ENCODE results near the gene PADI3.

PADI3 gene

DNA sequence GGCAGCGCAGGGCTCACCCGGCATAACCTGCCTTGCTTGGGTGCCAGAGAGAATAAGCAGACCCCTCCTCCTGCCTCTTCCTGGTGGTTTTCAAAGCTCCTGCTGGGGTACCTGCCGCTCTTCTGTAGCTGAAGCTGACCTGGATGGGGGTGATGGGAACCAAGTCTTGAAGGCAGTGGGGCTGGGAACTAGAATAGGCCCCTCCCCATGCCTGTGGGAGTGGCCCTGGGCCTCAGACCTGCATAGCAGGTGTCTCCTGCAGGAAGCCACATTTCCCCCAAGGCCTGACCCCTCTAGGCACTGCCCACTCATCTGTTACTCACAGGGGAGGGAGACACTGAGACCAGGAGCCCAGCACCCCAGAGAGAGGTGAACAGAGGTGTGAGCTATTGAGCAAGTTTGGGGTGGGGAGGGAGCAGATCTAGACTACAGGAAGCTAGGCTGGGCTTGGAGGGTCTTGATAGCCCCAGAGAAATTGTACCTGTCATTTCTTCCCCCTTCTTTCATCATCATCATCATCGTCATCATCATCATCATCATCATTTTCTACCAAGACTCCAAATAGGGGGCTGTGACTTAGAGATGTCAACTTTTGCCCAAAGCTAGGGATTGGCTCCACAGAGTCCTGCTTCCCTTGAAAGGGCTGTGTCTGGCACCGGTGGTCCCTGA is 33.9 kb upstream of the PADI3 start:
- Histone ChIP-seq H3K27me3 (ENCODE audit: control insufficient read depth in 1 of 2, insufficient read depth in 2 of 2, low read length in 2 of 2) (peaks cover 21 to 38% of the 10 kb centered on the region in 2 donors), H3K9me3 (ENCODE audit: control insufficient read depth in 1 of 2, low read length in 2 of 2) (no peaks in the 10 kb centered on the region), H3K9ac (ENCODE audit: low read depth in 1 of 2, low read length in 2 of 2) (no peak overlapping the region), H3K36me3 (ENCODE audit: control insufficient read depth in 1 of 2, insufficient read depth in 2 of 2, low read length in 2 of 2) (no peaks in the 10 kb centered on the region), H3K4me3 (ENCODE audit: low read depth in 1 of 2, low read length in 2 of 2) (no peak overlapping the region), H3K27ac (ENCODE audit: low read depth, low read length) (no peak overlapping the region), H3K4me1 (ENCODE audit: control insufficient read depth in 1 of 2, insufficient read depth in 2 of 2, low read length in 2 of 2) (peaks cover 0 to 7% of the 10 kb centered on the region in 2 donors)

DNA sequence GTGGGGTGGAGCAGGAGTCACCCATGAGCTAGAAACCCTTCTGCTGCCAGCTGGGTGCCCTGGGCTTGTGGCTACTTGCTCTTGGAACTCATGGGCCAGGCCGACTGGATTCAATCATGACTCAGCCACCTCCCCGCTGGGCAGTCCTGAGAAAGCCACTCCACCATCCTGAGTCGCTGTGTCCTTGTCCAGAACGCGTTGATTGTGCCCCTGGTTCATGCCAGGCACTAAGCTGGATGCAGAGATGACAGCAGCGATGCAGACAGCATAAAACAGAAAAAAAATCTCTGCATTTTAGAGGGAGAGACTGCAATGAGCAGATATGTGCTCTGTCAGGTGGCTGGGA is 33.4 kb upstream of the PADI3 start:
- Histone ChIP-seq H3K9me3 (ENCODE audit: control insufficient read depth in 1 of 2, low read length in 2 of 2) (no peaks in the 10 kb centered on the region), H3K4me1 (ENCODE audit: control insufficient read depth in 1 of 2, insufficient read depth in 2 of 2, low read length in 2 of 2) (peaks cover 0 to 7% of the 10 kb centered on the region in 2 donors), H3K4me3 (ENCODE audit: low read depth in 1 of 2, low read length in 2 of 2) (no peak overlapping the region), H3K27ac (ENCODE audit: low read depth, low read length) (no peak overlapping the region), H3K36me3 (ENCODE audit: control insufficient read depth in 1 of 2, insufficient read depth in 2 of 2, low read length in 2 of 2) (no peaks in the 10 kb centered on the region), H3K27me3 (ENCODE audit: control insufficient read depth in 1 of 2, insufficient read depth in 2 of 2, low read length in 2 of 2) (peaks cover 21 to 38% of the 10 kb centered on the region in 2 donors), H3K9ac (ENCODE audit: low read depth in 1 of 2, low read length in 2 of 2) (no peak overlapping the region)

DNA sequence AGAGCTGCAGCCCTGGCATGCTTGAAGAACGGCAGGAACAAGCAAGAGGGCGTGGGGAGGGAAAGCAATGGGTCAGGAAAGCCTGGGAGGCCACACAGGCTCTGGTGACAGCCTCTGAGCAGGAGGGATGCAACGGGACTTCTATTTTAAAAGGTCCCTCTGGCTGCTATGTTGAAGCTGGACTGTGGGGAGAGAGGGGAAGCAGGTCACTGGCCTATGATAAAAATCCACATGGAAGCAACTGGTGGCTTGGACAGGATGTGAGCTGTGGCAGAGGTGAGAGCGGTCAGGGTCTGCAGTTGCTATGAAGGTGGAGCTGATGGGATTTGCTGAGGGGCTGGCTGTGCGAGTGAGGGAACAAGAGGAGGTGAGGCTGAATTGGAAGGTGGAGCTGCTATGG is 32.8 kb upstream of the PADI3 start:
- H3K9ac ChIP-seq (ENCODE audit: low read depth in 1 of 2, low read length in 2 of 2), result no peak overlapping the region
- H3K4me1 ChIP-seq (ENCODE audit: control insufficient read depth in 1 of 2, insufficient read depth in 2 of 2, low read length in 2 of 2), result peaks cover 0 to 7% of the 10 kb centered on the region in 2 donors
- no peaks in the 10 kb centered on the region for H3K36me3 ChIP-seq (ENCODE audit: control insufficient read depth in 1 of 2, insufficient read depth in 2 of 2, low read length in 2 of 2)
- H3K27me3 ChIP-seq (ENCODE audit: control insufficient read depth in 1 of 2, insufficient read depth in 2 of 2, low read length in 2 of 2), result peaks cover 21 to 38% of the 10 kb centered on the region in 2 donors
- H3K9me3 ChIP-seq (ENCODE audit: control insufficient read depth in 1 of 2, low read length in 2 of 2), result no peaks in the 10 kb centered on the region
- no peak overlapping the region for H3K4me3 ChIP-seq (ENCODE audit: low read depth in 1 of 2, low read length in 2 of 2)
- no peak overlapping the region for H3K27ac ChIP-seq (ENCODE audit: low read depth, low read length)

- H3K27ac ChIP-seq (ENCODE audit: low read depth, low read length), result no peak overlapping the region
- peaks cover 17 to 33% of the 10 kb centered on the region in 2 donors for H3K27me3 ChIP-seq (ENCODE audit: control insufficient read depth in 1 of 2, insufficient read depth in 2 of 2, low read length in 2 of 2)
Measured at GRCh38 chr1:17217607-17218006, 31.3 kb upstream of the PADI3 start.

GRCh38 chr1:17218939-17219338 is 30.0 kb upstream of the PADI3 start:
- H3K36me3 ChIP-seq (ENCODE audit: control insufficient read depth in 1 of 2, insufficient read depth in 2 of 2, low read length in 2 of 2), result no peaks in the 10 kb centered on the region
- no peak overlapping the region for H3K4me3 ChIP-seq (ENCODE audit: low read depth in 1 of 2, low read length in 2 of 2)
- no peak overlapping the region for H3K27ac ChIP-seq (ENCODE audit: low read depth, low read length)
- no peak overlapping the region for H3K9ac ChIP-seq (ENCODE audit: low read depth in 1 of 2, low read length in 2 of 2)
- no peaks in the 10 kb centered on the region for H3K4me1 ChIP-seq (ENCODE audit: control insufficient read depth in 1 of 2, insufficient read depth in 2 of 2, low read length in 2 of 2)
- no peaks in the 10 kb centered on the region for H3K9me3 ChIP-seq (ENCODE audit: control insufficient read depth in 1 of 2, low read length in 2 of 2)
- H3K27me3 ChIP-seq (ENCODE audit: control insufficient read depth in 1 of 2, insufficient read depth in 2 of 2, low read length in 2 of 2), result peaks cover 5 to 22% of the 10 kb centered on the region in 2 donors

More at GRCh38 chr1:17217607-17218006, 31.3 kb upstream of the PADI3 start:
- H3K4me1 ChIP-seq (ENCODE audit: control insufficient read depth in 1 of 2, insufficient read depth in 2 of 2, low read length in 2 of 2), result peaks cover 0 to 4% of the 10 kb centered on the region in 2 donors
- no peaks in the 10 kb centered on the region for H3K36me3 ChIP-seq (ENCODE audit: control insufficient read depth in 1 of 2, insufficient read depth in 2 of 2, low read length in 2 of 2)
- no peaks in the 10 kb centered on the region for H3K9me3 ChIP-seq (ENCODE audit: control insufficient read depth in 1 of 2, low read length in 2 of 2)
- no peak overlapping the region for H3K9ac ChIP-seq (ENCODE audit: low read depth in 1 of 2, low read length in 2 of 2)
- no peak overlapping the region for H3K4me3 ChIP-seq (ENCODE audit: low read depth in 1 of 2, low read length in 2 of 2)

- Histone ChIP-seq H3K27ac (ENCODE audit: low read depth, low read length) (no peak overlapping the region), H3K27me3 (ENCODE audit: control insufficient read depth in 1 of 2, insufficient read depth in 2 of 2, low read length in 2 of 2) (peaks cover 5 to 15% of the 10 kb centered on the region in 2 donors), H3K4me3 (ENCODE audit: low read depth in 1 of 2, low read length in 2 of 2) (no peak overlapping the region), H3K36me3 (ENCODE audit: control insufficient read depth in 1 of 2, insufficient read depth in 2 of 2, low read length in 2 of 2) (no peaks in the 10 kb centered on the region), H3K4me1 (ENCODE audit: control insufficient read depth in 1 of 2, insufficient read depth in 2 of 2, low read length in 2 of 2) (no peaks in the 10 kb centered on the region), H3K9ac (ENCODE audit: low read depth in 1 of 2, low read length in 2 of 2) (no peak overlapping the region), H3K9me3 (ENCODE audit: control insufficient read depth in 1 of 2, low read length in 2 of 2) (no peaks in the 10 kb centered on the region)
Measured at GRCh38 chr1:17220287-17220686, 28.6 kb upstream of the PADI3 start.

DNA sequence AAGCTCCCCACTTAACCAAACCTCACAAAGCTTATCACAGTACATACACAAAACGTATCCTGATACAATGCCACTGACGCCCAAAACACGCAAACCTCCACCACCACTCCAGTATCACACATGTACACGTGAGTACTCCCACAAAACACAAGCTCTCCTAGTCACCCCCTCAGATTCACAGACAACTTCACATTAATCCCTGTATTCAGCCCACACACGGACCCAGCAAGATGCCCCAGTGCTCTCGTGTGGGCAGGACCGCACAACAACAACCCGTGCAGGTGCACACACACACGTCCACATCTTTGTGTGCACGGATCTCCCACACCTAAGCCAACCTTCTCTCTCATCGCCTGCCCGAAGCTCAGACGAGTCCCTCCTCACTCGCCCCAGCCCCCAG is 26.3 kb upstream of the PADI3 start:
- H3K36me3 ChIP-seq (ENCODE audit: control insufficient read depth in 1 of 2, insufficient read depth in 2 of 2, low read length in 2 of 2), result no peaks in the 10 kb centered on the region
- no peaks in the 10 kb centered on the region for H3K4me1 ChIP-seq (ENCODE audit: control insufficient read depth in 1 of 2, insufficient read depth in 2 of 2, low read length in 2 of 2)
- H3K27ac ChIP-seq (ENCODE audit: low read depth, low read length), result no peak overlapping the region
- peaks cover 5 to 11% of the 10 kb centered on the region in 2 donors for H3K27me3 ChIP-seq (ENCODE audit: control insufficient read depth in 1 of 2, insufficient read depth in 2 of 2, low read length in 2 of 2)
- H3K9me3 ChIP-seq (ENCODE audit: control insufficient read depth in 1 of 2, low read length in 2 of 2), result no peaks in the 10 kb centered on the region
- no peak overlapping the region for H3K9ac ChIP-seq (ENCODE audit: low read depth in 1 of 2, low read length in 2 of 2)
- H3K4me3 ChIP-seq (ENCODE audit: low read depth in 1 of 2, low read length in 2 of 2), result no peak overlapping the region

DNA sequence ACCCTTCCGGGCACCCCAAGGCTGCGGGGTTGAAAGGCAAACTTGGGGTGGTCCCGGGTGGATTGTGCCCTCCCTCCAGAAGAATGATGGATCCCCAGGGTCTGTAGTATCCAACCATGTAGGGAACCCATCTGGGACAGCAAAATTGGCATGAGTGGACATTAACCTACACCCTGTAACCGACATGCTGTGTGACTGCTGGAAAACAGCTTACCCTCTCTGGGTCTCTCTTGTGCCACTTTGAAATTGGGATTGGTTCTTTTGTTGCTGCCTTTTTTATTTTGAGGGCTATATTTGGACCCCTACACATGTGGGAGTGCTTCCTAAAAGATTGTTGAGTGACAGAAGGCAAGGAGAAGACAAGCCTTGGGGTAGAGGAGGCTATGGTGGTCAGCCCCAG is 24.5 kb upstream of the PADI3 start:
- Histone ChIP-seq H3K27ac (ENCODE audit: low read depth, low read length) (no peak overlapping the region), H3K4me3 (ENCODE audit: low read depth in 1 of 2, low read length in 2 of 2) (no peak overlapping the region), H3K4me1 (ENCODE audit: control insufficient read depth in 1 of 2, insufficient read depth in 2 of 2, low read length in 2 of 2) (peaks cover 0 to 4% of the 10 kb centered on the region in 2 donors), H3K27me3 (ENCODE audit: control insufficient read depth in 1 of 2, insufficient read depth in 2 of 2, low read length in 2 of 2) (no peaks in the 10 kb centered on the region), H3K9me3 (ENCODE audit: control insufficient read depth in 1 of 2, low read length in 2 of 2) (no peaks in the 10 kb centered on the region), H3K36me3 (ENCODE audit: control insufficient read depth in 1 of 2, insufficient read depth in 2 of 2, low read length in 2 of 2) (no peaks in the 10 kb centered on the region), H3K9ac (ENCODE audit: low read depth in 1 of 2, low read length in 2 of 2) (no peak overlapping the region)

DNA sequence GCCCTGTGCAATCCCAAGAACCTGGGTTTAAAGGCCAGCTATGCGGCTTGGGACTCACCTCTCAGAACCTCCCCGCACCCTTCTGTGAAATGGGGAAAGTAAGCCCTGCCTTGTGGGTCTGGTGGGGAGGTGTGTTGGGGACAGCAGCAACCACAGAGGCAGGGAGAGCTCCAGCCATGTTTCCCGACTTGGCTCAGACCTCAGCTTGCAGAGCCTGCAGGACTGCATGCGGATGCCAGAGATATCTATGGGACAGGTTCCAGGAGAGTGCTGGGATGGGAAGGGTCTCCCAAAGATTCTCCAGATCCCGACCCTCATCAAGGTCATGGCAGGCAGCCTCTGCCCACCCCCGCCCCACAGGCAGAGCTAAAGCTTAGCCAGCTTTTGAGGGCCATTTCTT is 23.8 kb upstream of the PADI3 start:
- H3K9me3 ChIP-seq (ENCODE audit: control insufficient read depth in 1 of 2, low read length in 2 of 2), result no peaks in the 10 kb centered on the region
- H3K9ac ChIP-seq (ENCODE audit: low read depth in 1 of 2, low read length in 2 of 2), result no peak overlapping the region
- H3K4me1 ChIP-seq (ENCODE audit: control insufficient read depth in 1 of 2, insufficient read depth in 2 of 2, low read length in 2 of 2), result peaks cover 0 to 6% of the 10 kb centered on the region in 2 donors
- H3K4me3 ChIP-seq (ENCODE audit: low read depth in 1 of 2, low read length in 2 of 2), result no peak overlapping the region
- no peaks in the 10 kb centered on the region for H3K36me3 ChIP-seq (ENCODE audit: control insufficient read depth in 1 of 2, insufficient read depth in 2 of 2, low read length in 2 of 2)
- H3K27me3 ChIP-seq (ENCODE audit: control insufficient read depth in 1 of 2, insufficient read depth in 2 of 2, low read length in 2 of 2), result no peaks in the 10 kb centered on the region
- no peak overlapping the region for H3K27ac ChIP-seq (ENCODE audit: low read depth, low read length)

- Histone ChIP-seq H3K4me3 (ENCODE audit: low read depth in 1 of 2, low read length in 2 of 2) (no peak overlapping the region), H3K27ac (ENCODE audit: low read depth, low read length) (no peak overlapping the region), H3K27me3 (ENCODE audit: control insufficient read depth in 1 of 2, insufficient read depth in 2 of 2, low read length in 2 of 2) (no peaks in the 10 kb centered on the region), H3K36me3 (ENCODE audit: control insufficient read depth in 1 of 2, insufficient read depth in 2 of 2, low read length in 2 of 2) (no peaks in the 10 kb centered on the region), H3K9me3 (ENCODE audit: control insufficient read depth in 1 of 2, low read length in 2 of 2) (no peaks in the 10 kb centered on the region), H3K4me1 (ENCODE audit: control insufficient read depth in 1 of 2, insufficient read depth in 2 of 2, low read length in 2 of 2) (peaks cover 0 to 6% of the 10 kb centered on the region in 2 donors), H3K9ac (ENCODE audit: low read depth in 1 of 2, low read length in 2 of 2) (no peak overlapping the region)
Measured at GRCh38 chr1:17227358-17227915, 21.5 kb upstream of the PADI3 start.
